ENCODE results near the gene BMP5.

DNA sequence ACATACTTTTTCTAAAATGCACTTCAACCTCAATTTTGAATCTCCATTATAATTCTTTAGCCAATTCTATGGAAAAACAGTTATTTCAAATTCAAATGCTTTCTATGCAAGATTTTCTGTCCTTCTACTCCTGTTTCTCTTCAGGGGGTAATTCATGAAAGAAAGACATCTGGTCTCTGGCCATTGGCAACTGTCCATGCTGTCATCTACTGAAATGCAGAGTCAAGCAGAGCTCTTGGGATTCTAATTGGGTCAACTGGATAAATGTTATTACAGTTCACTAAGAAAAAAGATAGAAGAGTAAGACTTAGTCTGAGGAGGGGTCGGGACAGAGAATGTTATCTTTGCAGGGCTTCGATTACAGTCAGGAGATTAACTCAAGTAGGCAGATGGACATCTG is 22.0 kb upstream of the BMP5 start:
- TF ChIP-seq, protein P1, sequence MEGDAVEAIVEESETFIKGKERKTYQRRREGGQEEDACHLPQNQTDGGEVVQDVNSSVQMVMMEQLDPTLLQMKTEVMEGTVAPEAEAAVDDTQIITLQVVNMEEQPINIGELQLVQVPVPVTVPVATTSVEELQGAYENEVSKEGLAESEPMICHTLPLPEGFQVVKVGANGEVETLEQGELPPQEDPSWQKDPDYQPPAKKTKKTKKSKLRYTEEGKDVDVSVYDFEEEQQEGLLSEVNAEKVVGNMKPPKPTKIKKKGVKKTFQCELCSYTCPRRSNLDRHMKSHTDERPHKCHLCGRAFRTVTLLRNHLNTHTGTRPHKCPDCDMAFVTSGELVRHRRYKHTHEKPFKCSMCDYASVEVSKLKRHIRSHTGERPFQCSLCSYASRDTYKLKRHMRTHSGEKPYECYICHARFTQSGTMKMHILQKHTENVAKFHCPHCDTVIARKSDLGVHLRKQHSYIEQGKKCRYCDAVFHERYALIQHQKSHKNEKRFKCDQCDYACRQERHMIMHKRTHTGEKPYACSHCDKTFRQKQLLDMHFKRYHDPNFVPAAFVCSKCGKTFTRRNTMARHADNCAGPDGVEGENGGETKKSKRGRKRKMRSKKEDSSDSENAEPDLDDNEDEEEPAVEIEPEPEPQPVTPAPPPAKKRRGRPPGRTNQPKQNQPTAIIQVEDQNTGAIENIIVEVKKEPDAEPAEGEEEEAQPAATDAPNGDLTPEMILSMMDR (optimal IDR thresholded peaks at IDR 0.05 in 1 of 3, IDR thresholded peaks at IDR 0.05 in 1 of 3, conservative IDR thresholded peaks at IDR 0.05 in 1 of 3; ENCODE audit: extremely low read depth in 1 of 3, insufficient read depth in 2 of 3, low read length in 3 of 3): no peak
- no peak for TF ChIP-seq EZH2 (IDR thresholded peaks at IDR 0.05; ENCODE audit: low read length)

Data from keratinocyte (primary cell).